ENCODE measurements around the gene PZP.

PZP gene

DNA sequence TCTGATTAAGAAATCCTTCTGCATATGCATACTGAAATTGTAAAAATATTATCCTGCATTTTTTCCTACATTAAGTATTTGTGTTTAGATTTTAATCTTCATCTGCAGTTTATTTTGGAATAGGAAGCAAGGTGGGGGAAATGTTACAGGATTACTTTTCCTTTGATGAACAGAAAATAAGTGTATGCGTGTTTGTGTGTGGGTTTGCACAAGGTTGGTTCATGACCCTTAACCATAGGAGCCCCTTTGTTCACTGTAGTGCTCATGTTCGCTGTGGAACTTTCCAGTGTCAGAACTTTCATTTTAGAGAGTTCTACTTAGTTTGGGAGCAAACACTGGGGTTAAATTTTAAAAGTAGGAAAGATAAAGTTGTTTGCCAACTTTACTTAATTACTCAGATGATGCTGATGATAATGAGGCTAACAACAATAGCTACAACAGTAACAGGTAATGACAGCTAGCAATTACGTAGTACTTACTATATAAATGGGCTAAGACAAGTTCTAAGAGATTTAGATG is 86.0 kb downstream of the PZP start:
- no peak for DNase-seq

DNA sequence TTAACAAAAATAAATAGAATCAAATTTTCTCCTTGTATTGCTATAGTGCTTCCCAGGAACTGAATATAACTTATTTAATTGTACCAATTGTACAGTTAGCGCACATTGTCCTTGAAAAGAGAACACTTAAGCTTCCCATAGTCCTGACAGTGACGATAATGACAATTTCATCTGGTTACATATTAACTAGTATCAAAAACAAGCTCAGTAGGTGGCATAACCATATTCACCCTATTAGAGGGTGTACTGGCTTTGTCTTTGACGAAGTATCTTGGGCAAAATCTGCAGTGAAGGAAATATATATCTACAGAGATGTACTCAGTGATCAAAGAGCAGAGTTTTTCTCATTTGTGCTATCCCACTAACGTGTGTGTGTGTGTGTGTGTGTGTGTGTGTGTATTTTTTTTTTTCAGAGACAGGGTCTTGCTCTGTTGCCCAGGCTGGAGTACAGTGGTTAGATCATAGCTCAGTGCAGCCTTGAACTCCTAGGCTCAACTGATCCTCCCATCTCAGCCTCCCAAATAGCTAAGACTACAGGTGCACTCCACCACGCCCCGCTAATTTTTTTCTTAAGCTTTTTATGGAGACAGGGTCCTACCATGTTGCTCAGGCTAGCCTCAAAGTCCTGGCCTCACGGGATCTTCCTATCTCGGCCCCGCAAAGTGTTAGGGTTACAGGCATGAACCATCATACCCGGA is 87.6 kb downstream of the PZP start:
- no peak for DNase-seq

DNA sequence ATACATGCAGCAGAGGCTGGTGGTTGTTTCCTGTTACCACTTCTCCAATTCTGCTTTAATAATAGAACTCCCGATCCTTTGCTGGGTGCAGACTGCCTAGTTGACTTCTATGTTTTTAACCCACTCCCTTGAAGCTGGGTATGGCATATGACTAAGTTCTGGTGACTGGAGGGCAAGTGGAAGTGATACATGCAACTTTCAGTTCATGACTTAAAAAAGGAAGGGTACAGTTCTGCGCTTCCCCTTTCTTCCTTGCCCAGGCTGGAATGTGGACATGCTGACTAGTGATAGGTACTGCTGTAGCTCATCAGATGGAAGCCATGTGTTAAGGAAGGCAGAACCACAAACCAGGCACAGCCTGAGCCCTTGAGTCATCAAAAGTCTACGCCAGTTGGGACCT is 90.0 kb downstream of the PZP start:
- DNase-seq: peak; percentile 90 to 98

DNA sequence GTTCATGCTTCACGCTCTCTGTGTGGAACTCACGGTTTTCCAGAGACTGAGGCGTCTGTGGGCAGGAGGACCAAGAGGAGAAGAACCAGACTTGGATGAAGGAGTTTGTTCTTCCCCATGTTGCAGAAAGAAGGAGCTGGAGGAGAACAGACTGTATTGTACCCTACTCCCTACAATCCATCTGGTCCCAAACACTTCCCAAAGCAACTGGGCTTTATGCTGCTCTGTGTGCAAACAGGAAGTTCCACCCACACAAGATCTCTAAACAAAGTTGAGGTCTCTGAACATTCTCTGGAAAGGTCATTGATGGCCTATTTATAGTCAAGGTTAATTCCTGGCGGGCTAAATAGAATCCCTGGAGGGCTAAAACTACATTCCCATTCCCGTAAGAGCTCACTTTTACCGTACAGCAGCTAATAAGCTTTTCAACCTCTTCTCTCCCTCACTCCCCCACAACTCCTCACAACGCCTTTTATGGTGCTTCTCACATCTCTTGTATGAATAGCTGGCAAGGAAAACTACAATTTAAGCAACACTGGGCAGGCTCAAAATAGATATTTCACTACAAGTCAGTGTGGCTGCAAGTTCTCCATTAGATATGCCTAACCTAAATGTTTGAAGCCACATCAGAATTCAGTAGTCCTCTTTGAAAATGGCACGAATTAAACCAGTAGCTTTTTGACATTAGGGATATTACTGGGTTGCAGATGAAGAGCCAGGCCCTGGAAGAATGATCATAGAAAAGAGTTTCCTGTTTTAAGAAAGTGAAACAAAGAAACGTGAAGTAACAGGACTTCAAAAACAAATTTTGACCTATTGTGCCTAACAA is 92.2 kb downstream of the PZP start, which contains the start of gene A2M:
Gene A2M, minus strand, starts transcription at position 189 of the 829 bp plus-strand sequence. Its CDS starts 70 bp downstream, at position 119.
- DNase-seq: peak; percentile 55 to 80

DNA sequence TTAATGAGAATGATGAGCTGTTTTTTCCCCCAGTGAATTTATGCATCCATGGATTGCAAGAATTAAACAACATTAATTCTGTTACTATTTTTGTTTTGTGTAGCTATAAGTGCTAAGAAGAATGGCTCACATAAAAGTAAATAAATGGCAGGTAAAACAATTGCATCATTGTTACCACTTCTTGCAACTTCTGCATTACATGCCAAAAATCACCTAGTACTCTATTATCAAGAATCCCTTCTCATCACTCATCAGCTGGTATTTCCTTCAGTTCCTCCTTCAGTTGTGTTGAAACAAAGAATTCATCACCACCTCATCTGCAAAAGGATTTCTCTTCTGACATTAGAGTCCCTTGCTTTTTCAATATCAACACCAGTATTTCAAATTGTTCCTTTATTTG is 93.2 kb downstream of the PZP start:
- peak; percentile 57 to 76 for DNase-seq

DNA sequence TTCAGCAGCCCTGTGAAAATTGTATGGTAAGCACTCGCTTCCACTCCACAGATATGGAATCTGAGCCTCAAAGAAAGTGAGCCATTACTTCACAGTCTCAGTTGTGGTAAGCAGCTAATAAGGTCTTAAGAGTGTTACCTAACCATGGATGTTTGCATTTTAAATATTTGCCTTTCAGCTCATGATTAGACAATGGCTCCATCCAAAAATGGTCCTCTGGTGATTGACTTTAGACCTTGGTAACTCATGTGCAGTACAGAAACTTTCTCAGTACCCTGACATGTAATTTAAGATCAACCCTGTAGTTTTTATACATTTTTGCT is 94.2 kb downstream of the PZP start:
- DNase-seq: no peak

DNA sequence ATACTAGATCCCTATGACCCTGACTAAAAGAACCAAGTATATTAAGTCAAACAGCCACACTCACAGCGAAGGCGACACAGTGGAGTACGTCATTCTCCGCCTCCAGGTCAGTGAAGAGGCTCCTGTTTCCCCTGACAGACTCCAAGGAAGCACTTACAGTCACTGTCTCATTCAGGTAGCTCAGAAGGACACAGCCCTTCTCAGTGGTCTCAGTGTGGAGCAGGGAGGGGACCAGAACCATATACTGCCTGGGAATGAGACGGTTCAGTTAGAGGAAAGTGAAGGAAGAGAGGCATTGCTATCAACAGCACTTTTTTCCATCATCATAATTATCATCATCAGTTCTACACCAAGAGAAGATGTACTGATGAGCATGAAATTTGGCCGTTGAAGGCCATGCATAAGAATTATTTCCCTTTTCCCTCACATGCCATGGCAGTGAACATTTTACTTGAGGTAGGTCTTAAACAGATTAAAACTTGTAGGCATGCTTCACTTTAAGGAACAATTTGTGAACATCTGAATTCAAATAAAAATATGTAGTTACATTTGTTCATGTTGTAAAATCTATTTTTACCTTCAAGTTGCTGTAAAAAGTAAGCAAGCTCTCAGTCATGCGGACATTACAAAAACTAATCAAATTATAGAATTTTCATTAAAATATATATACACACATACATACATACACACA is 94.8 kb downstream of the PZP start:
- no peak for DNase-seq

DNA sequence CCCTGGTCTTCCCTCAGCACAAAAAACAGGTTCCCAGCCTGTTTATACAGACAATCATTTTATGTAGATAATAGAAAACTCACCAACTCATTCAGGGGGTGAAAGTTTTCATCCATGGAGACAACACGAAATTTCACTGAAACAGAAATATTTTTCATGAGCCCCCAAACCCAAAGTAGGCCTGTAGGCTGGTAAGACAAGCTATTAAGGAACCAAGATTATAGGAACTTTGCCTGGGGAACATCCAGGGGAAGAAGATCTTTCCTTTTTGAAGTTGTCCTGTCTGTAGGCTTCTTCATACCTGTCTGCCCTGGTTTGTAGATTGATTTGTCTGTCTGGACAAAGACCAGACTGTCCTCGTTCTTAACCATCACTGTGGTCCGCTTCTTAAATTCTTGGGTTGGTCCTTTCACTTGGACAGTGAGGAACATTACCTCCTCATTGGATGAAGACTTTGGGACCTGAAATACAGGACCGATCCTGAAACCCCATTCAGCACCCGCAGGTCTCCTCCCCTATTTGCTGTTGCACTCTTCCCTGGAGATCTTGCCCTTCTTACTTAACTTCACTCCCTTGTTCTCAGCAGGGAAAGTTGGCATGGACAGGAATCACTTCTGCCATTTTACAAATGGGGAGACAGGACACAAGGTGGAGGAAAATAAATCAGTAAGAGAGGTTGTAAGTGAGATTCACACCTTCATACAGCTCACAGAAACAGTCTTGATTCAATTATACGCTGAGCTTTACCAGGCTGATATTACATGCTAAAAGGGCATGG is 95.9 kb downstream of the PZP start:
- no peak for DNase-seq

DNA sequence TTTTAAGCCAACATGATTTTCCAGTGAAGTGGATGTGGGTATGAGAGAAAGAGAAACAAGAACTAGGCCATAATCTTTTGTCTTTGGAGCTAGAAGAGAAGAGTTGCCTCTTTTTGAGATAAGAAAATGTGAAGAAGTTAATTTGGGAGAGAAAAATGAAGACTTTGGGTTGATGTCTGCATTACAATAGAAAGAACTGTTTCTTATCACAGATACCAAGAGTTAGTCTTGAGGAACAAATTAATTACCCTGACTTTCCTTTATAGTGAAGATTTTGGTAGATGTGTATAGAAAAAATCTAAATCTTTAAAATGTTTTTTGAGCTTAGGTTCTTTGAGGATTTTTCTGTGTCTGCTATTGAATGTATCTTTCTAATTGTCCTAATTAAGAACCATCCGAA is 96.7 kb downstream of the PZP start:
- no peak for DNase-seq

DNA sequence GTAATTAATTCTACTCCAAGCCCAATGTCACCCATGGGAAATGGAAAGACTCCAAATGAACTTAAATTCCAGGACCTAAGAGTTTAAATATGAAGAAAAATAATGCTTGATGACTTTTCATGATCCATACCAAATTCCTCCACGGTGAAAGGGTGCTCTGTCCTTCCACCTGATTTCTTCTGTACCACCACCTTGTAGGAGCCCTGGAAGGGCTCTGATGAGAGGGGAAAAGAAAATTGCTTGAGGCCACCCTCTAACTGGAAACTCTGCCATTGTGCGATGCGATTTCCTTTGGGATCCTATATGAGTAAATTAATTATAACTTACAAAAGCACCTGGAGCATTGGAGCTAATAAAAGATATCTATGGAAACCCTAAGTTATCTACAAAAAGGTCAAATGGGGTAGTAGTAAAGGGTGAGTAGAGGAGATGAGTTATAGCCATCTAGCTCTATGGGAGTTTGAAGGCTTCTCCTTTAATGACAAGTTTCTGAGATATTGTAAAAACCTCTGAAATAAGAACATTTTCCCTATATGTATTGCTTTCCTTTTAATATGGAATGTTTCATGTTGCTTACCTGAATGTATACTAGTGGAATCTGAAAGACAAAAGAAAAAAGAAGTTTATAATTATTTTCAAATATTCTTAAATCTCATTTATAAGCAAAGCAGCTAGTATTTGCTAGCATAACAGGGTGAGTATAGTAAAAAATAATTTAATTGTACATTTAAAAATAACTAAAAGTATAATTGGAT is 98.3 kb downstream of the PZP start:
- no peak for DNase-seq

DNA sequence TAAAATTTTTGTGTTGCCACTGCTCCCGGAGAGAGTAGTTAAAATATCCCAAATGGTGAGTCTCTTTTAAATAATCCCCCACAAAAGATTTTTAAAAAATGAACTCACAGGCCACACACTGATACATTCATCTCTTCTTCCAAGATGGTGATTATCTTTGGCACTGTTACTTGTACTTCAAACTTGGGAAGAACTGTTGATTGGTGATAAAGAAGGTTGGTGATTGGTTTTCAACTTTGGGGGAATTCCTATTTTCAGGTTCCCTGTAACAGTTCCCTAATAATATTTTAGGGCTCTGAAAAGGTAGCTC is 99.0 kb downstream of the PZP start:
- no peak for DNase-seq

DNA sequence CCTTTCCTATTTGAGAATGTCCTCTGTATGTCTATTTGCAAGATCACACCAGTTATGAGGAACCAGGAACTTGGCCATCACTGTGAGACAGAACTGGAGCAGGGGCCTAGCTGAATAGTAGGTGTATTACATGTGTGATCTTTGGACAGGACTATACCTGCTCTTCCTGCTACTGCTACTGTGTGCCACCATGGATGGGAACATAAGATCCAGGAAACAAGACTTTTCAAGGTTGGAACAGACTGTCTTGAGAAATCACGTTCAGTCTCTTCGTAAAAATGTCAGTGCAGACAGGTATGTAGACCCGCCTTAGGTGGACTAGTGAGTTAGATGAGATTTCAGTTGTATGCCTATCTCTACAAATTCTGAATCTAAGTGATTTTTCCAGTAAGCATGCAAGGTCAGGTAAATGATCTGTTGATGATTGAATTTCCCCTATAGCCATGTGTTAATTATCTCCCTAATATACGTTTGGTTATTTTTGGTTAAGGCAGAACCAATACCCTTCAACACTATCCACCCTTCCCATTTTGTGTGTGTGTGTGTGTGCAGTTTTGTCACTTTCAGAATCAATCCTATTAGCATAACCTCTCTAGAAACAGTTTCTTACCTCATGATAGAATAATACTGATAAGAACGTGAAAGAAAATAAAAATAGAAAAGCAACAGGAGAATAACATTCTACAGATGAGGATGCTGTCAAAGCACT is 99.5 kb downstream of the PZP start:
- no peak for DNase-seq

DNA sequence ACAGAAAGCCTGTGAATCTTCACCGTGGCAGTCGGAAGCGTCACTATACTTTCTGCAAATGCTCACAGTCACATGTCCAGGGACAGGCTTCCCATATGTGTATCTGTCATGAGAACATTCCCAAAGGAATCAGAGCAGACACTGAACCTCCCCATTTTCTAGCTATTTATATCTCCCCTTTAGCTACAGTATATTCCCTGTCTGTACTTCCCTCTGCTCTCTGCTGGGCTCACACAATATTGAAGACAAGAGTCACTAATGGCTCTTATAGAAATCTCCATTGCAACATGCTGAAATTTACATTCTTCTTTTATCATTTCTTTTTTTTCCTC is 100.7 kb downstream of the PZP start:
- no peak for DNase-seq

DNA sequence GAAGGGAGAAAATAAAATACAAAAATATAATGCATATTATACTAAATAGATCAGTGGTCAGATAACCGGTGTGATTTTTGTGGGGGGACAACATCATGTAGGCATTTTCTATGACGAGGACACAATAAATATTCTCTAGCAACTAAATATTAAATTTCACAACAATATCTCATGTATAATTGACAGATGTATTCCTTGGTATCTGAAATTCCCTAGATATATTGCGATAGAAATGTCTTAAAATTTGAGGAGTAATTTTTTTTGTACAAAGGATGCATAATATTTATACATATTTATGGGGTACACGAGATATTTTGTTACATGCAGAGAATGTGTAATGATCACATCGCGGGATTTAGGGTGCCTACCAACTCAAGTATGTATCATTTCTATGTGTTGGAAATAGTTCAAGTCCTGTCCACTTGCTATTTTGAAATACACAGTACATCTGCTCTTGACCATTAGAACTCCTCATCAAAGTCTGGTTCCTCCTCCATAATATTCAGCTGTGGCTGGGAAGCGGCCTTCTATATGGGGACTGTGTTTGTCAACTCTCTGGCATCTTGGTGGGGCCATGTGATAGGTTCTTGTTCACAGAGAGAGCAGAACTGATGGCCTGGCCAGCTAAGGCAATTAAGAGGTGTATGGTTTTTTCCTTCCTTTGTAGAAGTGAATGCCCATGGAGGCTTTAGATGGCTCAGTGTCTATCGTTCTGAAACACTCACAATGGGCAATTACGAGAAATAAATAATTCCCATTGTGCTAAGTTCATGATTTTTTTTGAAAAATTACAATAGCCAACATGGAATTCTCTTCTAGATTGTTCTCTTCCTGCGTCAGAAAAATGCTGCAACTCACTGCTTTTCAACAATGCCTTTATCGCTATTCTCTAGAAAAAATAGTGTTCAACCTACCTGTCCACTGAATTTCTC is 101.3 kb downstream of the PZP start:
- DNase-seq: no peak

DNA sequence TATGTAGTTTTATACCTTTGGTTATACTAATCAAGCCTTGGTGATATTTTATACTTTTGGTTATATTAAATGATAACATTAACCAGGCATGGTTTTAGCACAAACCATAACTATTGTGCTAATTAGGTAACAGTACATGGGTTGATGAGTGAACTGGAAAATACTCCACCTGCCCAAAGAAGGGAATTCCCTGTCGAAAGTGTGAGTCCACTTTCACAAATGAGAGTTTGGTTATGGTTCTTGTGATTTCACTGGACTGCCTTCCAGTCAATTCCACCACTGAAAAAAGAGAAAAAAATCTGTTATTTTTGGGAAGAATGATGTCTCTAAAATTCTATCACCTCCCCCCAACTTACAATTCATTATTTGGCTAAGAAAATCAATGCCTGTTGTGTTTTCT is 102.1 kb downstream of the PZP start:
- no peak for DNase-seq

DNA sequence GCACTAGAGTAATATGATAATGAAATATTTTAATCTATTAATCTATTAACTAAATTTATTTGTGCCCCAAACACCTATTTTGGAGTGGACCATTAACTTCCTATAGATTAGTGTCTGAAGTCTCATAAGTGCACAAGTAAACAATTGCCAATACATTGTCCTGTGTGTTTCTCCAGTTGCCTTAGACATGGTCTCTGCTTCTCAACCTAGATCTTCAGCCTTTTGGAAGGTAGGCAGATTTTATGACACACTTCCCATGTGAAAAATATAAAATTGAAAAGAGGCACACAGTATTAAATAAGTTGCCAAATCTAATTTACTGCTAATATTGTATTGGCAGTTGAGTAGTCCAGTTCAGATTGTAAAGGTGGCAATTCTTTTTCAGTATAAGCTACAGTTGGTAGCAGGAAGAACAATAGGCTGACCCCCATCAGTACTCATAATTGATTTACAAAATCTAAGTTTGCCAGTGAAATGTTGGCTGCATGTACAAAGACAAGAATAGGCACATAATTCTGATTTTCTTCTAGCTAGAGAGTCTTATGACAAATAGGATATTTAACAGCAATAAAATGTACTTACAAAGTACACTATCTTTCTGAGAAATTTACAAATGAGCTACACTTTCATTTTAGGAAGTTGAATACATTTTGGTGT is 103.3 kb downstream of the PZP start:
- DNase-seq: no peak

DNA sequence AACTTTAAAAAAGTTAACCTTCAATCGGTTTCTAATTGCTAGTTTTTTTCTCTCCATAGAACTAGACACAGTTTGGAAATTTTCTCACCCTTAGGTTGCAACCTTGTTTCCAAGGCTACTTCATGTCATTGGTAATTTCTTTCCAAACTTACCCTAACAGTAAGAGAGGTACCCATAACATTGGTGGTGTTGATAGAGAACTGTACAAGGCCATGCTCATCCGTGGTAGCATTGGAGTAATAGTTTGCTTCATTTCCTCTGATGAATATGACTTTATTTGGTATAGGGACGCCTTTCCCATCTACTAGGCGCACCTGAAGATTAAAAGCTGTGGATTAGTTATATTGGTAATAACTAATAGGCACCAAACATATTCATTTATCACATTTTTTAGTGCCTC is 104.1 kb downstream of the PZP start:
- DNase-seq: no peak

DNA sequence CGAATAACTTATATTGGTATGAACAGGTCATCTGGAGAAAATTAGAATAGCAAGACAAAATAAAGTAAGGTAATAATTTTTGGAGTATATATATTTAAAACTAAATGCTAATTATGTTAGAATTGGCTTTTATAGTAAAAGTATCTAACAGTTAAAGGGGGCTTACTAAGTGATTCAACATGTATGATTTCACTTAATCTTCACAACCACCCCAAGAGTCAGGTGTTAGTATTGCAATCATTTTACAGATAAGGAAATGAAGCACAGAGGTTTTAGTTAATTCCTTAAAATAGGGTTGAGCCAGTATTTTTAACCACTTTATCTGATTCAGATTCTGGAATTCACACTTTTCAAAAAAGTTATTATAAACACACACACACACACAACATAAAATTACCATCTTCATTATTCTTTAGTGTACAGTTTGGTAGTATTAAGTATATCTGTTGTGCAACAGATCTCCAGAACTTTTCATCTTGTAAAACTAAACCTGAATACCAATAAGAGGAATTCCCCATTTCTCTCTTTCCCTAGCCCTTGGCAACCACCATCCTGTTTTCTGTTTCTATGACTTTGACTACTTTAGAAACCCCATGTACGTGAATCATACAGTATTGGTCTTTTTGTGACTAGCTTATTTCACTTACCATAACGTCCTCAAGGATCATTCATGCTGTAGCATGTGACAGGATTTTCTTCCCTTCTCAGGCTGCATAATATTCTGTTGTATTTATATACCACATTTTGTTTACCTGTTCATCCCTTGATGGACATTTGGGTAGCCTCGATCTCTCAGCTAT is 104.9 kb downstream of the PZP start:
- peak in 1 of 2 donors; percentile 24 for DNase-seq

DNA sequence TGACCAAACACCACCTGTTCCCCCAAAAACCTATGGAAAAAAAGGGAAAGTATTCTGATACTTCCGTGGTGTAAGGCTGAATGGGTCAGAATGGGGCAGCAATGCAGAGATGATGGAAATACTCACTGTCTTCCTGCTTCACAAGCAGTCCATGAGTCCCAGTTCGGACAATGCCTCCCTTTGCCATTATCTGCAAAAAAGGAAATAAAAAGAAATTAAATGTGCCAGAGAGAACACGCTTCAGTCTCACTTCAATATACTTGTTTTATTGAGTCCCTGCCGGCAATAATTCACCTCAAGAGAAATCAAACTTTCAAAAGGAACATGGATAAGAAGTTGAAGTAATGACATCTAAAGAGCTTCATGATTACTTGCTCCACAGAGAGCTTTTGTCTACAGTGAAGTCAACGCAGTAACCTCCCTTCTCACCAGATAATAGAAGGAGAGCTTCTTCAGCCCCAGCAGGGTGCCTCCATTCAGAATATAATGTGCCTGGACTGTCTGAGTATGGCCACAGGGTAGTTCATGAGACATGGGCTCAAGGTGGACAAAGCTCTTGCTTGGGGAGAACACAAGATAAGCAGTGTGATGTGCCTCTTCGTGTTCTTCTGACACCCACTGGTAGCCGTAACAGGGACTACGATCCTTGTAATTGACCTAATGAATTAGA is 107.0 kb downstream of the PZP start:
- no peak for DNase-seq

Measured in inflammatory macrophage treated with lipopolysaccharide for 1 hour (primary cell).